ENCODE measurements around the gene PTGR1. TPM values are rescaled to one million over a fixed set of nuclear protein-coding genes. Genes with fewer than 3 reads are reported as not detected.

PTGR1 gene
- total and polyA plus RNA-seq, 11 donors: 12.7 to 51.9 (median 37.4) TPM

GRCh38 chr9:111631214-111631971 is 31.9 kb upstream of the PTGR1 start, which contains the start of gene DNAJC25:
Gene DNAJC25 (plus strand): TSS chr9:111631334. CDS start chr9:111631408, 74 bp downstream.
- Histone ChIP-seq H3K4me3 (peak within 1 kb of the TSS; percentile 84 to 99 (median 93)), H3K36me3 (no peaks in the 10 kb centered on the region), H3K9me3 (no peaks in the 10 kb centered on the region), H3K4me1 (peaks cover 3 to 52% (median 25%) of the 10 kb centered on the region in 12 donors), H3K27ac (peak within 1 kb of the TSS; percentile 41 to 94 (median 87)), H3K27me3 (no peaks in the 10 kb centered on the region)
- ATAC-seq (peak; percentile 99 to 100 (median 100)), DNase-seq (peak; percentile 96 to 98 (median 98))
- peak; percentile 99 to 100 for TF ChIP-seq POLR2A (IDR thresholded peaks at IDR 0.05)
- peak in 1 of 12 donors; percentile 8 for TF ChIP-seq CTCF (IDR thresholded peaks at IDR 0.05)
- intact Hi-C loops (cut with DNase I): loop anchor here in 4 of 10 donors (2.0 to 10.0 kb wide), 4 partner anchors 33 to 443 kb away; partner anchors contain the start of gene PTGR1 (in 3 of the 4)
- WGBS, 4 donors: 0% methylated on average over 12 to 79 of the region's 79 CpGs

GRCh38 chr9:111630964-111631213 is 31.4 kb upstream of the PTGR1 start:
- intact Hi-C loops (cut with DNase I): loop anchor here in 4 of 10 donors (2.0 to 10.0 kb wide), 4 partner anchors 32 to 444 kb away; partner anchors contain the start of gene PTGR1 (in 3 of the 4)
- Histone ChIP-seq H3K4me1 (peaks cover 3 to 48% (median 25%) of the 10 kb centered on the region in 12 donors), H3K4me3 (peak overlapping the region; percentile 84 to 99 (median 93)), H3K27me3 (no peaks in the 10 kb centered on the region), H3K36me3 (no peaks in the 10 kb centered on the region), H3K9me3 (no peaks in the 10 kb centered on the region), H3K27ac (peak overlapping the region in 11 of 12 donors; percentile 14 to 94 (median 87))
- ATAC-seq (no peak), DNase-seq (no peak)
- TF ChIP-seq CTCF (IDR thresholded peaks at IDR 0.05) (peak in 1 of 12 donors; percentile 11), POLR2A (IDR thresholded peaks at IDR 0.05) (no peak)
- 0% methylated on average over 4 to 14 of the region's 14 CpGs for WGBS, 4 donors

- H3K9me3 ChIP-seq: no peaks in the 10 kb centered on the region
- H3K27me3 ChIP-seq: no peaks in the 10 kb centered on the region
- TF ChIP-seq CTCF (IDR thresholded peaks at IDR 0.05): no peak
- TF ChIP-seq POLR2A (IDR thresholded peaks at IDR 0.05): no peak
- WGBS, 4 donors: 12 to 14% (median 14%) methylated on average over 17 of the region's 17 CpGs
- intact Hi-C loops (cut with DNase I): loop anchor here in 4 of 10 donors (2.0 to 10.0 kb wide), 4 partner anchors 32 to 444 kb away; partner anchors contain the start of gene PTGR1 (in 3 of the 4)
- peak overlapping the region in 11 of 12 donors; percentile 14 to 94 (median 87) for H3K27ac ChIP-seq
- peak overlapping the region; percentile 84 to 99 (median 93) for H3K4me3 ChIP-seq
- ATAC-seq (peak in 3 of 4 donors; percentile 24 to 47 (median 41)), DNase-seq (no peak)
- H3K36me3 ChIP-seq: no peaks in the 10 kb centered on the region
- H3K4me1 ChIP-seq: peaks cover 0 to 44% (median 24%) of the 10 kb centered on the region in 12 donors
Measured at GRCh38 chr9:111630182-111630963, 30.9 kb upstream of the PTGR1 start.

- H3K9me3 ChIP-seq: no peaks in the 10 kb centered on the region
- H3K36me3 ChIP-seq: no peaks in the 10 kb centered on the region
- TF ChIP-seq POLR2A (IDR thresholded peaks at IDR 0.05) (no peak), CTCF (IDR thresholded peaks at IDR 0.05) (no peak)
- no peak overlapping the region for H3K4me3 ChIP-seq
- ATAC-seq (no peak), DNase-seq (no peak)
- 77 to 93% (median 81%) methylated on average over 7 of the region's 7 CpGs for WGBS, 4 donors
- H3K4me1 ChIP-seq: peaks cover 0 to 26% (median 19%) of the 10 kb centered on the region in 12 donors
- intact Hi-C loops (cut with DNase I): no loop called here
- H3K27ac ChIP-seq: no peak overlapping the region
- no peaks in the 10 kb centered on the region for H3K27me3 ChIP-seq
Measured at GRCh38 chr9:111628411-111628810, 29.0 kb upstream of the PTGR1 start.
